ENCODE measurements around the gene PRSS21.

The PRSS21 gene

DNA sequence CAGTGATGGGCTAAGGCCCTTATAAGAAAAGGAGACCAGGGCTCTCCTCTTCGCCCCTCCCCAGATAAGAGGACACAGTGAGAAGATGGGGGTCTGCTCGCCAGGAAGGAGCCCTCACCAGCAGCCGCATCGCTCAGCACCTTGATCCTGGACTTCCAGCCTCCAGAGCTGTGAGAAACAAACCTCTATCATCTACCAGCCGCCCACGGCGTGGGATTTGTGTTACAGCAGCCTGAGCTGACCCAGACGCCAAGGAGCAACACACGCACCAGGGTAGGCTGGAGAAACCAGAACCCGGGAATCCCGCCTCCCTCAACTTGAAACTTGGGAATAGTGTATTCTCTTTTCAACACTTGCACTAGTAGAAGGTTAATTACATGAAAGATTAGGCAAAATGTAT lies 8.9 kb downstream of the PRSS21 start:
- DNase-seq (ENCODE audit: low spot score), result no peak

DNA sequence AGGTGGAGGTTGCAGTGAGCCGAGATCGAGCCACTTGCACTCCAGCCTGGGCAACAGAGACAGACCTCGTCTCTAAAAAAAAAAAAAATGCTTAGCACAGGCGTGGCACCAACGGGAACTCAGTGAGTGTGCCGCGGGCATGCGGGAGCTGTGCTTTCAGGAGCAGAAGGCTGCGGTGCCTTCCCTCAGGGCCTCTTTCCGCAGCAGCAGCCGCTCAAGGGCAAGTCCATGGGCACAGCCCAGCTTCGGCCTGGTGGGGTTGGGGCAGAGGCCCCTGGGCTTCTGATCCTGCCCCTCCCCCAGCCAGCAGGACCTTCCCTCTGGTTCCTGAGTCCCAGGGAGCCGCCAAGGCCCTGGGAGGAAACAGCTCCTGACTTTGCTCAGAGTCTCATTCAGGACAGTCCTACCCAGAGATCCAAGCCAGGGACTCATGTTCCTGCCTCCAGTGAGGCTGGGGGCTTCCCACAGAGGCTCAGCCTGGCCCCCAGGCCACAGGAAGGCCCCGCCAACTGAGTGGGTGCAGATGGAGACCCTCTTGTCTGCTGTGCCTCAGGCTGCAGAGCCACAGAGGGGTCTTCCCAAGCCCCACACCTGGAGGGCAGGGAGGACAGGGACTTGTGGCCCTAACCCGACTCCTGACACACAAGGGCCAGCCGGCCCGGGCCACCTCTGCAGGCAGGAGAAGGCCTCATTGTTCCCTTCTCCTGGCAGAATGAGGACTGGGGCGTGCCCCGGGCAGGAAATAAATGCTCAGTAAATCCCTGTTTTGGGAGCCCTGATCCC lies 9.7 kb downstream of the PRSS21 start:
- no peak for DNase-seq (ENCODE audit: low spot score)

DNA sequence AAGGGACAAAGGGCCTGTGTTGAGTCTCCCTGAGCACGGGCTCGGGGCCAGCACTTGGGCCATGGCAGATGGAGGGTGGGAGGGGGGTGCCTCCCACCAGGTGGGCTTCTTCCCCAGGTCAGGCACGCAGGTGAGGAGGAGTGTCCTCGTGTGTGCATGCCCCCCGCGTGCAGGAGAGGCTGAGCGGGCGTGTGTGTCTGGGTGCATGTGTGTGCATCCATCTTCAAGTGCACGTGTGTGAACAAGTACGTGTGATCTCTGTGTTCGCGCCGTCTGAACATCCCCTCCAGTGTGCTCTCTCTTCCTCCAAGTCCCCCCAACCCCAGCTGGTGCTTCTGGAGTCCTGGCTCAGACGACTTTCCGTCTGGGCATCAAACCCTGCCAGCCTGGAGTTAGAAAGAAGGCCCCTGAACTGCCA lies 10.3 kb downstream of the PRSS21 start:
- no peak for DNase-seq (ENCODE audit: low spot score)

DNA sequence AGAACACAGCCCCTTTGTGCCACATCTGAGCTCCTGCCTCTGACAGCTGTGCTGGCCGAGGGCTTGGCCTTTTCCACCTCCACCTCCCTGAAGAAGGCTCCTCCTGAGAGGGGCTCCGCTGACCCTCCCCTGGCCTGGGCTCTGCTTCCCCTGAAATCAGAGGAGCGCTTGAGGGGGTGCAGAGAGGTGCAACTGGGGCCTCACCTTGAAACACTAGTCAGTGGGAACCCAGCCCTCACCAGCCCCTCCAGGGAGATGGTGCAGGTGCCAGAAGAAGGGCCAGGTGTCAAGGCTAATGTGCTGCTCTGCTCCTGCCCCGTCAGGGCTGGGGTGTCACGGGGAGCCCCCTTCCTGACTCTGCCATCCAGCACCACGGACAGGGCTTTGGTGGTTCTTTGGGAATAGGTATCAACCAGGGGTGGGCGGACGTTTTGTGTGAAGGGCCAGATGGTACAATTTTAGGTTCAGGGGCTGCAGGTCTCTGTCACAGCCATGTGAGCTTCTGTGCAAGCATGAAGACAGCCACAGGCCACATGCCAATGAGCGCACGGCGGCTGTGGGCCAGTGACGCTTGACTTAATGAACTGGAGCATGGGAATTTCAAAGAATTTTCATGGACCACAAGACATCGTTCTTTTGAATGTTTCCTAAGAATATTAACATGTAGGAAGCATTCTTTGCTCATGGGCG lies 10.9 kb downstream of the PRSS21 start:
- no peak for DNase-seq (ENCODE audit: low spot score)

DNA sequence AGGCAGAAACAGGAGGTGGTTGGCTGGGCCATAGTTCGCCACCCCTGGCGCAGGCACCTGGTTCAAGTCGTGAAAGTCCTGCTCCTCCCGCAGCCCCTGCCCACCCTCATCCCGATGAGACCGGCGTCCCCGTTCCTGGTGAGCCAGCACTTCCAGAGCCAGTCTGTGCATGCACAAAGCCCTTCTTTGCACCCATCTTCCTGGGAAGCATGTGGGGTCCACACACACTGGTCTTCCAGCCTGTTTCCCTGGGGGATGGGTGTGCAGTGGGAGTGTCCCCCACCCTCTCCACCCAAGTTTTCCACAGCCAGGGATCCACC lies 11.4 kb downstream of the PRSS21 start:
- no peak for DNase-seq (ENCODE audit: low spot score)

DNA sequence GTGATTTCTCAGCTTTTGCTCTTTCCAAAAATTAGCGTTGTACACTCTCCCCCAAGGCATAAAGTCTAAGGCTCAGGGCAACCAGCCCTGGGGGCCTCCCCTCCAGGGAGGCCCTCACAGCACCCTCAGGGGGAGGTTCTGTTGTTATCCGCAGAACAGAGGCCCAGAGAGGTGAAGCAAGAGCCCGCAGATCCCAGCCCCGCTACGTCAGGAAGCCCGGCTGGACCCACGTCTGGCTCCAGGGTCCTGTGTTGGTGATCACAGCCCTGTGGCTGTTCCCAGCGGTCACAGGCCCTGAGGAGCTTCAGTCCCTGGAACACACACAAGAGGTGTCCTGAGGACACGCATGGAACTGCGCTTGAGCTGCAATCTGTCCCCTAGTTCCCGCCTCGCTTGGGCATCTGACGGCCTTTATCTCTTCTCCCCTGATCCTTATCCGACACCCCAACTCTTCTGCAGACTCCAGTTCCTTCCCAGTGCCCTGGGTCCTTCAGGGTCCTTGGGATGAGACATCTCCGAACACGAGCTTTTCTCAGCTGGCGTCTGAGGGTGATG lies 11.9 kb downstream of the PRSS21 start:
- DNase-seq (ENCODE audit: low spot score), result no peak

DNA sequence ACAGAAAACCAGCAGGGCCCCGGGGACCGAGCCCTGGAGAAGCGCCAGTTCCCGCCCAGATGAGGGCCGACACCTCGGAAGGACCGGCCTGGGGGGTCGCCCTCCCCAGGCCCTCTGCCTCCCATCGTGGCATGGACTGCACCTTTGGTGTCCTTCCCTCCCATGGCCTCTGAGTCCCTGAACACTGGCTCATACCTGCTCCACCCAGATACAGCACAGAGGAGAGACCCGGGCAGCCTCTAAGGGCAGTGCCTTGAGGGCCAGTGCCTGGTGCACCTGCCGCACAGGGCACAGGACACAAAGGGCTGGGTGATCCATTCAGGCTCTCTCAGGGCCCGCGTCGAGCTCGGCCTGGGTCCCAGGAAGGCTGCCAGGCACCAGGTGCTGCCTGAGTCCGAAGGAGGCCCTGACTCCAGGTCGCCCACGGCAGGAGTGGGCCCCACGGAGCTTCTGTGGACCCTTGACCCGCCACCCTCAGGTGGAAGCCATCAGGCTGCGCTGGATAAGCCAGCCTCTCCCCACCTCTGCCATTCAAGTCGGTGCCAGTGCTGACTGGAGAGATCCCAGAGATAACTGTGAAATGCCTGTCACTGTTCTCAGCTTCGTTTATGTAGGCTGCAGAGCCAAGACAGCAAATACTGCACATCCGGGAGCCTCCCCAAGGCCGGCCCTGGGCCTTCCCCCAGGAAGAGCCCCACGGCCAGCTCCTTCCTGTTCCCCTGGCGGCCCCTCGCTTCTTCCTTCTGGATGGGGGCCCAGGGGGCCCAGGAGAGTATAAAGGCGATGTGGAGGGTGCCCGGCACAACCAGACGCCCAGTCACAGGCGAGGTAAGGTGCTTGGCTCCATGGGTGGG lies 12.7 kb downstream of the PRSS21 start, which contains the start of gene ZG16B:
Gene ZG16B (plus strand): TSS at position 803 of the 854 bp plus-strand sequence. CDS start 139 bp downstream, outside the sequence.
- DNase-seq (ENCODE audit: low spot score), result no peak

DNA sequence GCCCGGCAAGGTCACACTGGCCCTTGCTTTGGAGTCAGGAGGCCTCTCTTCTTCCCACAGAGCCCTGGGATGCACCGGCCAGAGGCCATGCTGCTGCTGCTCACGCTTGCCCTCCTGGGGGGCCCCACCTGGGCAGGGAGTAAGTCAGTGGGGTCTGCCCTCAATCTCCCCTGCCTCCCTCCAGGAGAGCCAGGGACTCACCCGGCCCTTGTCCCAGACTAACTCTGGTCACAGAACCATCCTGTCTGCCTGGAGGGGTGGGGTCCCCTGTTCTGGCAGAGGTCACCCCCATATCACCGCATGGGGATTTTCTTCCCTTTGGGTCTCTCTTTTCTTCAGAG lies 13.3 kb downstream of the PRSS21 start:
- DNase-seq (ENCODE audit: low spot score), result no peak

DNA sequence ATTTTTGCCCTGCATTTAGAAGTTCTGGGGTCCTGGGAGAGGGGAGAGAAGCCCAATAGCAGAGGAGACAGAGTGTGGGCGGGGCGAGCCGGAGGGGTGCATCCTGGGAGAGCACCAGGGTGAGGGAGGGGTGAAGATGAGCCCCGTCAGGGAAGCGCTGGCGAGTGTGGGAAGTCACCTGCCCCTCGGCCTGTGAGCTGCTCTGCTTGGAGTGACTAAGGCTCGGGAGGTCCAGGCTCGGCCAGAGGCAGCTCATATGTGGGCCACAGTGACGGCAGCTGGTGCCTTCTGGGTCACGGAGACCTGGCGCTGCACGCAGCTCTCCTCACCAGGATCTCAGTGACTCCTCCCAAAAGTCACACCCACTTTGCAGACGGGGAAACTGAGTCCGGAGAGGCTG lies 14.2 kb downstream of the PRSS21 start:
- no peak for DNase-seq (ENCODE audit: low spot score)

DNA sequence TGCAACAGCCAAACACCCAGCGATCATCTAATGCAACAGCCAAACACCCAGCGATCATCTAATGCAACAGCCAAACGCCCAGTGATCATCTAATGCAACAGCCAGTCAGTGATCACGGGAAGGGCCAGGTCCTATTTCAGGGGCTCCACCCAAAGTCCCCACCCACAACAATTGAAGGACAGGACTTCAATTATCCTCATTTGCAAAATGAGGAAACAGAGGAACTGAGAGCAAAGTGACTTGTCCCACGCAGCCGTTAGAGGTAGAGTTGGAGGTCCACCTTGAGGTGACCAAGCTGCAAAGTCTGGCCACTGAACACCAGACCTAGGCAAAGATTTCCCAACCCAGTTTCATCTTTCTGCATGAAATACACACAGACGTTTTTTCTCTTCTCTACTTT lies 16.7 kb downstream of the PRSS21 start:
- no peak for DNase-seq (ENCODE audit: low spot score)

DNA sequence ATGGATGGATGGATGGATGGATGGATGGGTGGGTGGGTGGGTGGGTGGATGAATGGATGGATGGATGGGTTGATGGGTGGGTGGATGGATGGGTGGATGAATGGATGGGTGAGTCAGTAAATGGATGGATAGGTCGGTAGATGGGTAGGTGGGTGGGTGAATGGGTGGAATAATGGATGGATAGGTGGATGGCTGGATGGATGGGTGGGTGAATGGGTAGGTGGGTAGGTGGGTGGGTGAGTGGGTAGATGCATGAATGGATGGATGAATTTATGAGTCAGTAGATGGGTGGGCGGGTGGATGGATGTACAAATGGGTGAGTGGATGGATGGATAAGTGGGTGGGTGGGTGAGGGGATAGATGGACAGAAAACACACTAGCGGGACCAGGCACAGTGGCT lies 17.9 kb downstream of the PRSS21 start:
- DNase-seq (ENCODE audit: low spot score), result no peak

DNA sequence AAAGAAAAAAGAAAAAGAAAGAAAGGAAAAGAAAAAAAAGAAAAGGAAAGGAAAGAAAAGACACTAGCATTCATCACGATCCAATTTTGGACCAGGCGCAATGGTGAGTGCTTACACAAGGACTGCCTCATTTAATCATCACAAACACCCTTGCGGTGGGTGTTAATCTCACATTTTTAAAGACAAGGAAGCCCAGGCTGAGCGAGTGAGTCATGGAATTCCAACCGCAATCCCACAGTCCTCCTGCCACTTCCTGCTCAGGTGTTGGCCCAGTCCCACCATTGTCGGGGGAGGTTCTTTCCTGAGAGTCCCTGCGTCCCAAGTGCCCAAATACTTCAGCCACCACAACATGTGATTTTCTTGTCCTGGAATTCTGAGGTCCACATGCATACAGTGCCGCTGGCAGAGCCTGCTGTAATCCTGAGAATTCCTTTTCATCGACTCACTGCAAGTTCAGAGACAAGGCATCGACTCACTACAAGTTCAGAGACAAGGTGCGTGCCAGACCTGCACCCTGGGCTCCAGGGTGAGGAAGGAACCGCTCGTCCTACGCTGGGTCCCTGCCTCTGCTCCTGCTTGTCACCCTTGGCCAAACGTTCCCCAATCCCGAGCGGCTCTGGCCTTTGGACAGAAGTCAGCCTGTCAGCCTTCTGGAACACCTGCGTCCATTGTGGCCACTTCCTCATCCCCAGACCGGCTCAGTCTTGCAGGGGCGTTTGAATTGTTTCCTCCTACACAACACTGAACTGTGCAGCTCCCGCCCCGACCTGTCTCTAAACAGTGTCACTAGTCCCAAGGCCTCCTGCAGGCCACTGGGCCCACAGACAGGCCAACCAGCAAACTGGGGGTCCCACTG lies 18.8 kb downstream of the PRSS21 start:
- DNase-seq (ENCODE audit: low spot score), result no peak

DNA sequence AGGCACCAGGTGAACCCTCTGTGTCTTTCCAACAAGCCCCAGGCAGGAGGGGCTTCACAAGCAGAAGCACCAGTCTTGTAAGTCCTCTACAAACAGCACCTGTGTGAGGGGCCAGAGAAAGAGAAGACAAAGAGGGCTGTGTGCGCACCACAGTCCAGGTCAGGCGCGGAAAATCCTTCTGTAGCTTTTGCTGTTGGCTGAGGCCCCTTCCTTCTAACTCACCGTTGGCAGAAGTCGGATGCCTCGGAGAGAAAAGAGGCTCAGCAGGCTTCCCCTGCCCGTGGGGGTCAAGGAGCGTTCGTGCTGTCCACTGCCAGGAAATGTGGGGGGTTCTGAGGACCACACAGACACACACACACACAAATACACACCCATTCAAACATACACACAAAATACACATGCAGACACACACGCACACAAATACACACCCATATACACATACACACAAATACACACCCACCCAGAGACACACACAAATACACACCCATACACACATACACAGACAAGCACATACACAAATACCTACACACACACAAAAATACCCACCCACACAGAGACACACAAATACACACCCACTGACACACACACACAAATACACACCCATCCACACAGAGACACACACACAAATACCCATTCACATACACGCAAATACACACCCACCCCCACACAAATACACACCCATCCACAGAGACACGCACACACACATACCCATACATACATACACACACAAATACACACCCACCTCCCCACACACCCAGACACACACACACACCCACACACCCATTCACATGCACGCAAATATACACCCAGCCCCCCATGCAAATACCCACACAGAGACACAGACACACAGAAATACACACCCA lies 19.8 kb downstream of the PRSS21 start:
- no peak for DNase-seq (ENCODE audit: low spot score)

DNA sequence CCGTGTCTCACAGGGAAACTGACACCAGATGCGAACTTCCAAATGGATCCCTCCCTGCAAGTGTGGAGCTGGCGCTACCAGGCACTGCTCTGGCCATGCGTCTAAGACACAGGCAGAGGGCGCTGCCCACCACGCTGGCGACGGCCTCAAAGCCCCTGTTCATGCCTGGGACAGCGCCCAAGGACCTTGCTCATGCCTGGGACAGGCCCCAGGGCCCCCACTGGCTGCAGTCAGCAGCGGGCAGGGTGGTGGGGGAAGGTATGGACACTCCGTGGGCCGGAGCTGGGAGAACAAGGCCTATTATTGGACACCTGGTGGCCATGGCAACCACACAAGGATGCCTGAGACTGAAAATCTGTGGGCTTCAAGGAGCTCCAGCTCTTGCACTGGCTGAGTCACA lies 21.9 kb downstream of the PRSS21 start:
- peak; percentile 86 for DNase-seq (ENCODE audit: low spot score)

DNA sequence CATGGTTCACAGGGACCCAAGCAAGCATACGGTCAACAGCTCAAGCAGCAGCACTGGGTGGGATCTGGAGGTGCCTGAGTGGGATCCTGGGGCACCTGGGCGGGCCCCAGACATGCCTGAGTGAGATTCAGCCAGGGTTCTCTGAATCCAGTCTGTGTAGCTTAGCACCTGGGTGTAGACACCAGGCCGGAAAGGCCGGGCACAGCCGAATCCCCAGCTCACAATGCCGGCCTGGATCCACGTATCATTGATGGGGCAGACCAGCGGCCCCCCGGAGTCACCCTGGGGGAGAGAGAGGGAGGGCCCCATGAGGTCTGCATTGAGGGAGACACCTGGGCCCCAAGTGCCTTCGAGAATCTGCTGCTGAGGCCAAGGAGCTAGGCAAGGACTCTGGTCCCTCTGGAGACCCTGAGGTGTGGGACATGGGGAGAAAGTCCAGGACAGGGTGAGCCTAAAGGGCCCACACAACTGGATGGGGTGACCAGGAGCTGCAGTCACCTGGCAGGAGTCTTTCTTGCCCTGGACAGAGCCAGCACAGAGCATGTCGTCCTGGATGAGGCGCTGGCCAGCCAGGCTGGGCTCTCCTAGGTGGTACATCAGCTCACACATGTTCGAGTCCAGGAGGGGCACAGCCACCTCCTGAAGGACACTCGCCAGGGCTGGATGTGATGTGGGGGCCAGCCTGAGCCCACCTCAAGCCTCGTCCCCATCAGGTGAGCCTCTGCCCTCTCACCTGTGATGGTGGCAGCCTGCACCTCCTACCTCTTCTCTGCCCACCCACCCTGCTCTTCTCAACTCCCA lies 22.8 kb downstream of the PRSS21 start:
- DNase-seq (ENCODE audit: low spot score), result no peak

DNA sequence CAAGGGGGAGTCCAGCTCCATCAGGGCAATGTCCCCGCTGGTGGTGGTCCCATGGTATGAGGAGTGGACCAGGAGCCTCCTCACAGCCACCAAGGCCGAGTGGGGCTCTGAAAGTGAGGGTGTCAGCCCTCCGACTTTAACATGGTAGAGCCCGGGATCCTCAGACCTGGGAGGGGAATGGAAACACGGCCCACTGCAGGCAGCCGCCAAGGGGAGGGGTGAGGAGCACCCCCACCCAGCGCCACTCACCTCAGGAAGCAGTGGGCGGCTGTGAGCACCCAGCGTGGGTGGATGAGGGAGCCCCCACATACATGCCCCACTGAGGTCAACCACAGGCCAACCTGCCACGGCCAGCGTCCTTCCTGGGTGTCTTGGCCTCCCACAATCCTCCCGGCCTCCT lies 23.9 kb downstream of the PRSS21 start:
- no peak for DNase-seq (ENCODE audit: low spot score)

DNA sequence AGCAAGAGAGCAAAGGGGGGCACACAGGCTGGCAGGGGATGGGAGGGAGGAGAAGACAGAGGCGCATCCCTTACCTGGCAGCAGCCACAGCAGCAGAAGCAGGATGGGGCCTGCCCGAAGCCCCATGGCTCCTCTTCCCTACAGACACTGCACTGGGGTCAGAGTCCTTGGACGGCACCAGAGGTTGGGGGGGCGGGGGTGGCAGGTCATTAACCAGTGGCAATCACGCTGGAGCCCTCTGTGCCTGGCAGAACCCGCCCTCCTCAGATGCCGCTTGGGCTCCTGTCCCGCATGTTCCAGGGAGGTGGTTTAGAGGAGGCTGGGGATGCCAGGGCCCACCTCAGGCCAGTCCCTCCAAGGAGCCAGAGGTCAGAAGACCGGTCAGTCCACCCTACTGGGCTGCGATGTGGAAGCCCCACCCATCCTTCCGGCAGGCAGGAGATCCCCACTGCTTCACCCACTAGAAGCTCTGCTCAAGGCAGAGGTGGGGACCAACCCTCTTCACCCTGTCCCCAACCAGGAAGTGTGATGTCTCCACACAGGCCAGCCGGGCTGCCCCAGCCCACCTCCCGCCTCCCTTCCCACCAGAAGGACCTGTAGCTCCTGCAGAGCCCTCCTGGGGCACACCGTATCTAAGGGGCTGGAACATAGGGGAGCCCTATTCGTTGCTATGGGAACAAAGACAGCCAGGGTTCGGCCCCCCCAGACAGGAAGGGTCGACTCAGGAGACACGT lies 24.7 kb downstream of the PRSS21 start:
- no peak for DNase-seq (ENCODE audit: low spot score)

DNA sequence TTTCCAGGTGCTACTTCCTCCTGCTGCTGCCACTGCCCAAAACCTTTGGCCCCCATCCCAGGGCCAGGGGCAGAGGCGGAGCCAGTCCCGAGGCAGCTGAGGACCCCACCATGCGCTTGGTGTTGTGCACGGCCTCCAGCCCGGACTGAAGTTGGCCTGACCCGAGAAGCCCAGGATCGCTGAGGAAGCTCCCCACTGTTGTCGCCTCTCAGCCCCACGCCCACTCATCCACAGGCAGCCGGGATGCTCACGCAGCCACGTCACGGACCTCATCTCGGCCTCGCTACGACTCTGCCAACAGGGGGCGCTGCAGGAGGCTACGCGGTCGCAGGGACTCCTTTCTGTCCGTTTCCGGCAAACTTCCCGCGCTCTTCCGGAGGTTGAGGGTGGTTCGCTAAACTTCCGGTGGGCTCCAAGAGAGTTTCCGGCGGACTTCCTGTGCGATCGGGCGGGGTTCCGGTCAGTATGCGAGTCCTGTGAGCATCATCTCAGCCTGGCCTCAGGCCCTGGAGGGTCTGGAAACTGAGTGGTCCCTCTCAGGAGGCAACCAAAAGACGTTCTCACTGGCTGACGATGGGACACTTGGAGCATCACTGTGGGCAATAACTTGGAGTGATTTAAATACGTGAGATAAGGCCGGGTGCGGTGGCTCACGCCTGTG lies 25.4 kb downstream of the PRSS21 start:
- peak; percentile 68 for DNase-seq (ENCODE audit: low spot score)

DNA sequence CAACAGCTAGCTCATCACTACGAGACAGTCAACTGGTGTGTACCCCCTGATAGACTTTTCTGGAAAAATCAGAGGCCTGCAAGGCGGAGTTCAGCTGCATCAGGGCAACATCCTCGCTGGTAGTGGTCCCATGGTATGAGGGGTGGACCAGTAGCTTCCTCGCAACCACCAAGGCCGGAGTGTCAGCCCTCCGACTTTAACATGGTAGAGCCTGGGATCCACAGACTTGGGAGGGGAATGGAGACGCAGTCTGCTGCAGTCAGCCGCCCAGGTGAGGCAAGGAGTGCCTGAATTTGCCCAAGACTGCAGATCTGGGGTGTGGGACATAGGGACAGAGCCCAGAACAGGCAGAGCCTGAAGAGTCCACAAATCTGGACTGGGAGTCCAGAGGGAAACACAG lies 26.5 kb downstream of the PRSS21 start:
- DNase-seq (ENCODE audit: low spot score), result no peak
